ENCODE data around the gene GABRB1. TPM values are rescaled to one million over a fixed set of nuclear protein-coding genes. Genes with fewer than 3 reads are reported as not detected.

The GABRB1 gene
- total RNA-seq, 2 experiments from 2014 or later: not detected

DNA sequence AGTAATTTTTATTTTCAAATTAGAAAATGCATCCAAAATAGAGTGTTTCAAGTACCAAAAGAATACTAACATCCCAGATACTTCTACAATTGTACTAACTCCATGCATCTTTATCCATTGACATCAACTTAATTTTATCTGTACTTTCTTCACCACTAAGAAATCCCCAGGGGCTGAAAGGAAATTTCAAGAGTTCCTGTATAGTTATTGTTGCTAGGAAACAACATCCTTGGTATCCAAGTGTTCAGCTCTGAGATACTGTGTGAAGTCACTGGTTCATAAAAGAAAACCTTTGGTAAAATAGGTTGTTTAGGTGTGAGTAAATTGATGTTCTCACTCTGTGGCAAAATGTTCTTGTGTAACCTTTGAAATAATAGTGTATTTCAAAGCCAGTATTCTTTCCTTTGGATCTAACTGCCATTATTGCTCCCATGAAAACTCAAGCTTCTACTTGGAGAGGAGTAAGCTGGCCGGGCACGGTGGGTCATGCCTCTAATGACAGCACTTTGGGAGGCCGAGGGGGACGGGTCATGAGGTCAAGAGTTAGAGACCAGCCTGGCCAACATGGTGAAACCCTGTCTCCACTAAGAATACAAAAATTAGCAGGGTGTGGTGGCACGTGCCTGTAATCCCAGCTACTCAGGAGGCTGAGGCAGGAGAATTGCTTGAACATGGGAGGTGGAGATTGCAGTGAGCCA, 359.2 kb downstream of the GABRB1 start:
- intact Hi-C loops (cut with micrococcal nuclease): no loop called here
- Mint-ChIP-seq H3K4me1 (ENCODE audit: low read depth) (no peaks in the 10 kb centered on the region), H3K36me3 (no peaks in the 10 kb centered on the region), H3K27me3 (no peaks in the 10 kb centered on the region), H3K27ac (no peak overlapping the region), H3K9me3 (no peaks in the 10 kb centered on the region), H3K4me3 (no peak overlapping the region)
- DNase-seq: no peak
- ChIA-PET POLR2A (no interaction called here), CTCF (no interaction called here)

DNA sequence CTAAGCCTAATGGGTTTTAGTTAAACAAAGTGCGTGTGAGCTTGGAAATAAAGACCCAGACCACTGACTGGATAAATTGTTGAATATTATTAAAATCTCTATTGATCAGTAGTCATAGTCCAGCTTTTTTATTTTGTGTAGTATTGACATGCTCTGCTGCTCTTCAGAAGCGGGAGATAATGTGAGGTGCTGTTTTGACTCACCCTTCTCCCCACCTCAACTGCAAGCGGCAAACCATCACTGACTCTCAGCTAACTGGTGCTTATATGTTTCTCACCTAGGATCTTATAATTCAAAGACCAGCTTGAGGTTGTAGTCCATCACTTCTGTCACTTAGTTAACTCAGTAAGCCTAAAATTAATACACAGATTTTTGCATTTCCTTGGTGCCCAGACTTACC, 359.9 kb downstream of the GABRB1 start:
- CTCF ChIA-PET: no interaction called here
- Mint-ChIP-seq H3K4me3 (no peak overlapping the region), H3K27ac (no peak overlapping the region), H3K4me1 (ENCODE audit: low read depth) (no peaks in the 10 kb centered on the region), H3K36me3 (no peaks in the 10 kb centered on the region), H3K9me3 (no peaks in the 10 kb centered on the region), H3K27me3 (peaks cover 2% of the 10 kb centered on the region)
- POLR2A ChIA-PET: no interaction called here
- intact Hi-C loops (cut with micrococcal nuclease): no loop called here
- no peak for DNase-seq

DNA sequence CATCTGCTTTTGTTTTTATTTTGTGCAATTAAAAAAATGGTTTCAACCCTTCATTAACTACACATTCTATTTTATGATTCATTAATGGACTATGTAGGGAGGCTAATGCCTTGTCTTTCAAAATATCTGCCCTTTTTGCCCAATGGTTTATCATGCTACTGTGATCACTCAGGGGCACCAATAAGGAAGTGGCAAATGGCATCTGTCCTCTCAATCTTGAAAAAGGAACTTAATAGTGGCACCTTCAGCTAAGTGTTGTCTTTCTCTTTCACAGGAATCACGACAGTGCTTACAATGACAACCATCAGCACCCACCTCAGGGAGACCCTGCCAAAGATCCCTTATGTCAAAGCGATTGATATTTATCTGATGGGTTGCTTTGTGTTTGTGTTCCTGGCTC, 375.0 kb downstream of the GABRB1 start:
- H3K4me3 Mint-ChIP-seq: no peak overlapping the region
- H3K9me3 Mint-ChIP-seq: no peaks in the 10 kb centered on the region
- no peaks in the 10 kb centered on the region for H3K4me1 Mint-ChIP-seq (ENCODE audit: low read depth)
- H3K27me3 Mint-ChIP-seq: peaks cover 9% of the 10 kb centered on the region
- H3K36me3 Mint-ChIP-seq: no peaks in the 10 kb centered on the region
- H3K27ac Mint-ChIP-seq: no peak overlapping the region
- no peak for DNase-seq
- ChIA-PET CTCF (no interaction called here), POLR2A (no interaction called here)
- intact Hi-C loops (cut with micrococcal nuclease): no loop called here

DNA sequence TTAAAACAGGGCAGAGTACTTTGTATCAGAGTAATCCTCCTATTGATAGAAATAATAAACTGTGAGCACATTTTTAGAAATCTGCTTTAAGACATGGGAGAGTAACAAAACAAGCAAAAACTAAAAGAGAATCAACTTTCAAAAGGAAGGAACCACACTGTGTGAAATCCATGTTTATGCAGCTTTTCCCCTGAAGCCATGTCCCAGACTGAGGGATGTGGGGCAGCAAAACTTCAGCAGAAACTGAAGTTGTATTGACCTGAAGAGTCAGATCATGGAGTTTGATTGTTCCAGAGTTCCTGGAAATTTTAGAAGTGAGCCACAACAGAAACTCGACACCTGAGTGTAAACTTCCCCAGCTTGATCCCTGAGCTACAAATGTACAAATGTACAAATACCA, 378.9 kb downstream of the GABRB1 start:
- peaks cover 6% of the 10 kb centered on the region for H3K27me3 Mint-ChIP-seq
- no peak overlapping the region for H3K4me3 Mint-ChIP-seq
- no peaks in the 10 kb centered on the region for H3K4me1 Mint-ChIP-seq (ENCODE audit: low read depth)
- no peak for DNase-seq
- intact Hi-C loops (cut with micrococcal nuclease): no loop called here
- H3K9me3 Mint-ChIP-seq: no peaks in the 10 kb centered on the region
- CTCF ChIA-PET: no interaction called here
- POLR2A ChIA-PET: no interaction called here
- H3K27ac Mint-ChIP-seq: no peak overlapping the region
- H3K36me3 Mint-ChIP-seq: no peaks in the 10 kb centered on the region

DNA sequence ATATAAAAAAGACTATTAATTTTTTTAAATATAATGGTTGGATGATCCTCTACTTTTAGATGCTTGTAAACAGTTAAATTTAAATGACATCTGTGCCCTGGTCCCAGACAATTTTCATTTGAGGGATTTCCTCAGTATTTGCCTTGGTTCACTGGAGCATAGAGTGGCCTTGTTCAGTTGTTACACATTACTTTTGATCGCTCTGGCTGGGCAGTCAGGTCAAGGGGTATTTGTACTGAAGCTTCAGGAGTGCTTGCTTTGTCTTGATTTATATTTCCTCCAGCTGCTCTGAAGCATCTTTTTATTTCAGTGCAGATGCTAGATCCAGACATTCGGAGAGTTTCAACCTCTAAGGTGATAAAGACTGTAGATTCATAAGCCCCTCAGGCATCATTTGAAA, 382.2 kb downstream of the GABRB1 start:
- no peaks in the 10 kb centered on the region for H3K9me3 Mint-ChIP-seq
- no peak for DNase-seq
- CTCF ChIA-PET: no interaction called here
- H3K4me3 Mint-ChIP-seq: no peak overlapping the region
- H3K27me3 Mint-ChIP-seq: peaks cover 5% of the 10 kb centered on the region
- no peaks in the 10 kb centered on the region for H3K4me1 Mint-ChIP-seq (ENCODE audit: low read depth)
- no peak overlapping the region for H3K27ac Mint-ChIP-seq
- POLR2A ChIA-PET: no interaction called here
- no peaks in the 10 kb centered on the region for H3K36me3 Mint-ChIP-seq
- intact Hi-C loops (cut with micrococcal nuclease): no loop called here

DNA sequence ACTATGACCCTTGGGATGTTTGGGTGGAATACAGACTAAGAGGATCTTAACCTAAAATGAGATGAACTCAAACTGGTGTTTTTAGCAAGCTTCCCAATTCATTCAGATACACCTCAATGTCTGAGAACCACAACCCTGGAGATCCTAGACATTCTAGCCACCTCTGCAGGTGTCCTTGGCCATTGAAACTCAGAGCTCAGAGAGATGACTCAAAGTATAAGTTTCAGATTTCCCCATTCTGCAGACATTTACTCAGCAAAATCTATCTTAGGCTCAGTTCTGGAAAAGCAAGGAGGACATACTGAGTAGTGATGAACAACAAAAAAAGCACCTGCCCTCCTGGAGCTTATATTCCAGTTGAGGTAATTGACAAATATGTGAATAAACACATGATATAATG, 384.4 kb downstream of the GABRB1 start:
- CTCF ChIA-PET: no interaction called here
- Mint-ChIP-seq H3K4me3 (no peak overlapping the region), H3K9me3 (no peaks in the 10 kb centered on the region), H3K27me3 (peaks cover 2% of the 10 kb centered on the region), H3K4me1 (ENCODE audit: low read depth) (no peaks in the 10 kb centered on the region), H3K27ac (no peak overlapping the region), H3K36me3 (no peaks in the 10 kb centered on the region)
- intact Hi-C loops (cut with micrococcal nuclease): no loop called here
- DNase-seq: no peak
- POLR2A ChIA-PET: no interaction called here

DNA sequence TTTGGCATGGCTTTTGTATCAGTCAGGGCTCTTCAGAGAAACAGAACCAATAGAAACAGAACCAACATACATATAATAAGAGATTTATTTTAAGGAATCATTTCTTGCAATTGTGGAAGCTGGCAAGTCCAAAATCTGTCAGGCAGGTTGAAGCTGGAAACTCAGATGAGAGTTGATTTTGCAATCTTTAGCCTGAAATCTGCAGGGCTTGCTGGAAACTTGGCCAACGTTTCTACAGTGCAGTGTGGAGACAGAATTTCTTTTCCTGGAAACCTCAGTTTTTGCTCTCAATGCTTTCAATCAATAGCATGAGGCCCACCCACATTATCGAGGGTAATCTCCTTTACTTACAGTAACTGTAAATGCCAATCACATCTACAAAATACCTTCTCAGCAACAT, 386.8 kb downstream of the GABRB1 start:
- Mint-ChIP-seq H3K27me3 (peaks cover 2% of the 10 kb centered on the region), H3K4me3 (no peak overlapping the region), H3K27ac (no peak overlapping the region), H3K9me3 (no peaks in the 10 kb centered on the region), H3K36me3 (no peaks in the 10 kb centered on the region), H3K4me1 (ENCODE audit: low read depth) (no peaks in the 10 kb centered on the region)
- intact Hi-C loops (cut with micrococcal nuclease): no loop called here
- POLR2A ChIA-PET: no interaction called here
- no peak for DNase-seq
- CTCF ChIA-PET: no interaction called here

DNA sequence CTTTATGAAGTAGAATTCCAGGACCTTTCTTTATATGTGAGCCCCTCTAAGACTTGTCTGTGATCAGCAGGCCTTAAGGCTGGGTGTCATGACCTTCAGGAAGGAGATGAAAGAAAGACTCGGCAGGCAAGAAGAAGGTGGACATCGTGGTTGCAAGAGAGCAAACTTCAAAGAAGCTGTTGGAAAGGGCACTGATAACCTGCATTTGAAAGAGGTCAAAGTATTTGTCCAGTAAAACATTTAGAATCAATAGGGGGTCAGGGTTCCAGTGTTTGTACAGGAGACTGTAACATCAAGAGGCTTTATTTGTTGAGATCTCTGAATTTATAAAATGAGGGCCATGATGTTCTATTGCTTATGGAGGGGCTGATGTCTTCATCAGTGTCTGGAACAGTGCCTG, 387.9 kb downstream of the GABRB1 start:
- POLR2A ChIA-PET: no interaction called here
- Mint-ChIP-seq H3K9me3 (no peaks in the 10 kb centered on the region), H3K27me3 (peaks cover 2% of the 10 kb centered on the region)

DNA sequence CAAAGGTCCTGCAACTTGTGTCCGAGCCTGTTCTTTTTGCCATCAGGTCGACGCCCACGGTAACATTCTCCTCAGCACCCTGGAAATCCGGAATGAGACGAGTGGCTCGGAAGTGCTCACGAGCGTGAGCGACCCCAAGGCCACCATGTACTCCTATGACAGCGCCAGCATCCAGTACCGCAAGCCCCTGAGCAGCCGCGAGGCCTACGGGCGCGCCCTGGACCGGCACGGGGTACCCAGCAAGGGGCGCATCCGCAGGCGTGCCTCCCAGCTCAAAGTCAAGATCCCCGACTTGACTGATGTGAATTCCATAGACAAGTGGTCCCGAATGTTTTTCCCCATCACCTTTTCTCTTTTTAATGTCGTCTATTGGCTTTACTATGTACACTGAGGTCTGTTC, 394.3 kb downstream of the GABRB1 start:
- H3K4me1 Mint-ChIP-seq (ENCODE audit: low read depth): no peaks in the 10 kb centered on the region
- CTCF ChIA-PET: no interaction called here
- no peaks in the 10 kb centered on the region for H3K36me3 Mint-ChIP-seq
- POLR2A ChIA-PET: no interaction called here
- intact Hi-C loops (cut with micrococcal nuclease): no loop called here
- no peak for DNase-seq
- no peak overlapping the region for H3K27ac Mint-ChIP-seq
- H3K4me3 Mint-ChIP-seq: no peak overlapping the region
- no peaks in the 10 kb centered on the region for H3K9me3 Mint-ChIP-seq
- no peaks in the 10 kb centered on the region for H3K27me3 Mint-ChIP-seq

More for the DNA sequence above, 387.9 kb downstream of the GABRB1 start:
- Mint-ChIP-seq H3K4me1 (ENCODE audit: low read depth) (no peaks in the 10 kb centered on the region), H3K4me3 (no peak overlapping the region), H3K27ac (no peak overlapping the region), H3K36me3 (no peaks in the 10 kb centered on the region)
- CTCF ChIA-PET: no interaction called here
- intact Hi-C loops (cut with micrococcal nuclease): no loop called here
- DNase-seq: no peak

DNA sequence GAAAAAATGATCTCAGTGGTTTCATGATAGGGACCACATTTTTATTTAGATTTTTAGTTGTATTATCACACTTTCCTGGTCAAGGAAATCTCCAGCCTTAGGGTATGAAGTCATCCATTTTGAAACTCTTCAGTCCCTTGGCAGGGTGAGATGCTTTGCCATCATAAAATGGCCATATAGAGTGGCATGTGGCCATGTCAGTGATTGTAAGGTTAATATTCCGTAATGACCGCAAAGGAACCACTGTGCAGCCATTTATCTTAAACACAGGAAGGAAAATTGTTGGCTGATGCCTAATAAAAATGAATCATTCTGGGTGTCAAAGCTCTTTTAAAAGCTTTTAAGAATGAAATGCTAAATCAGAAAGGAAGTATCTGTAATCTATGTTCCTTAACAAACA, 396.6 kb downstream of the GABRB1 start:
- CTCF ChIA-PET: interaction anchor here (0.6 kb wide), 1 partner anchor 35 kb away, joined by 3 read pairs; the partner anchor contains the start of gene COMMD8
- no peak overlapping the region for H3K27ac Mint-ChIP-seq
- no peak overlapping the region for H3K4me3 Mint-ChIP-seq
- POLR2A ChIA-PET: no interaction called here
- intact Hi-C loops (cut with micrococcal nuclease): no loop called here
- H3K4me1 Mint-ChIP-seq (ENCODE audit: low read depth): no peaks in the 10 kb centered on the region
- no peaks in the 10 kb centered on the region for H3K9me3 Mint-ChIP-seq
- no peaks in the 10 kb centered on the region for H3K27me3 Mint-ChIP-seq
- no peaks in the 10 kb centered on the region for H3K36me3 Mint-ChIP-seq
- no peak for DNase-seq

DNA sequence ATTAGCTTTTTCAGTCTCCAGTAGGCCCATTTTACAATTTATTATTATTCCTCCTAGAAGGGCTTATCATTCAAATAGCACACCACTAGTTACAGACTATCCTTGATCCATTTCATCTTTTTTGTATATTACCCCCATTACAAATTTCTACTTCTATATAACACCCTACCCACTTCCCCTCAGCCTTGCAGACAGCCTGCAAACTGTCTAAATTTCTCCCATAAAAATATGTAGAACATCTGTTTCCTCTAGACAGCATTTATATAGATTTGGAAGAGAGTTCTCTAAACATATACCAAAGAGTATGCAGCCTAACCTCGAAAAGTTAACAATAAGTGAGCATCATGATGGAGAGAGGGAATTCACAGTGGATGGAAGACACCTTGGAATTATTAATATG, 401.4 kb downstream of the GABRB1 start:
- CTCF ChIA-PET: no interaction called here
- Mint-ChIP-seq H3K27me3 (no peaks in the 10 kb centered on the region), H3K4me3 (no peak overlapping the region), H3K9me3 (no peaks in the 10 kb centered on the region), H3K36me3 (no peaks in the 10 kb centered on the region), H3K27ac (no peak overlapping the region), H3K4me1 (ENCODE audit: low read depth) (no peaks in the 10 kb centered on the region)
- POLR2A ChIA-PET: no interaction called here
- DNase-seq: no peak
- intact Hi-C loops (cut with micrococcal nuclease): no loop called here

DNA sequence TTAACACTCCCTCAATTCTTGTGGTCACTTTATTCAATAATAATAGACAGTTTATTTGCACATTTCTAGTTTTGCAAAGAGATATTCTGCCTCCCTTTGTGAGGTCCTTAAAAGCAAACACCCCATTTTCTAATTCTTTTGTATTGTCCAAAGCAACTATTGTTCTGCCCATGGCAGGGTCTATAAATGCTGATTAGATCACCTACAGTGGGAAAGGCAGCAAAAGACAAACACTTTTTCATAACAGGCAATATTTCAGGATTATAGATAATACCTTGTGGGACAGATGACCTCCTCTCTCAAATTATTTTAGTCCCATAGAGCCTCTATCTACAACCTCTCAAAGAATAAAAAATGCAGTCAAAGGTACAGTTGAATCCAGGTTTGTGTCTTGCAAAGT, 403.6 kb downstream of the GABRB1 start:
- intact Hi-C loops (cut with micrococcal nuclease): no loop called here
- ChIA-PET CTCF (no interaction called here), POLR2A (no interaction called here)
- no peaks in the 10 kb centered on the region for H3K9me3 Mint-ChIP-seq
- no peak for DNase-seq
- H3K27me3 Mint-ChIP-seq: no peaks in the 10 kb centered on the region
- no peaks in the 10 kb centered on the region for H3K4me1 Mint-ChIP-seq (ENCODE audit: low read depth)
- no peaks in the 10 kb centered on the region for H3K36me3 Mint-ChIP-seq
- no peak overlapping the region for H3K27ac Mint-ChIP-seq
- no peak overlapping the region for H3K4me3 Mint-ChIP-seq

DNA sequence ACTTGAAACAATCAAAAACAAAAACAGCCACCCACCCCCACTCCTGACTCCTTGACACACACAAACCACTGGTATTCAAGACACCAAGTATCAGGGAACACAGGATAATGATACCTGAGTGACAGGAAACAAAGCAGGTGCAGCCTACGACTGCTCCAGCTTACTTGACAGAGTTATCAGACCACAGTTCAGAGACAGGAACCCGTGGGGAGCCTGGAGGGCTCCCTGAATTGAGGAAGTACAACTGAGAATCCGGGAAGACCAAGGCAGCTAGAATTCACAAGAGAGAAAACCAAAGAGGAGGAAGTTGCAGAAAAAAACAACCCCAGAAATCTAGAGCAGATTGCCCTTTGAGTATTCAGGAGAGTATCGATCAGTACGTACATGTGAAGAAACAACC, 411.6 kb downstream of the GABRB1 start:
- no peak overlapping the region for H3K27ac Mint-ChIP-seq
- peaks cover 4% of the 10 kb centered on the region for H3K36me3 Mint-ChIP-seq
- CTCF ChIA-PET: interaction anchor here (0.6 kb wide), 2 partner anchors 66 to 783 kb away, joined by 3 to 4 read pairs; no protein-coding TSS in a partner anchor

More for the DNA sequence above, 411.6 kb downstream of the GABRB1 start:
- Mint-ChIP-seq H3K4me1 (ENCODE audit: low read depth) (peaks cover 4% of the 10 kb centered on the region), H3K9me3 (no peaks in the 10 kb centered on the region), H3K4me3 (no peak overlapping the region), H3K27me3 (no peaks in the 10 kb centered on the region)
- intact Hi-C loops (cut with micrococcal nuclease): no loop called here
- POLR2A ChIA-PET: no interaction called here
- no peak for DNase-seq
